HG03457 (cell line): ENCODE data around the gene CARD19.

Experiments used
- ATAC-seq: cut with Tn5 transposase; IDR thresholded peaks from one replicate; pipeline ENCODE4 v1.9.1; 2021; ENCODE audit warnings: moderate number of reproducible peaks; ENCODE audit not compliant: unreplicated experiment

The CARD19 gene

GRCh38 chr9:93117924-93118862 is 22.2 kb downstream of the CARD19 start:
- ATAC-seq, result no peak

DNA sequence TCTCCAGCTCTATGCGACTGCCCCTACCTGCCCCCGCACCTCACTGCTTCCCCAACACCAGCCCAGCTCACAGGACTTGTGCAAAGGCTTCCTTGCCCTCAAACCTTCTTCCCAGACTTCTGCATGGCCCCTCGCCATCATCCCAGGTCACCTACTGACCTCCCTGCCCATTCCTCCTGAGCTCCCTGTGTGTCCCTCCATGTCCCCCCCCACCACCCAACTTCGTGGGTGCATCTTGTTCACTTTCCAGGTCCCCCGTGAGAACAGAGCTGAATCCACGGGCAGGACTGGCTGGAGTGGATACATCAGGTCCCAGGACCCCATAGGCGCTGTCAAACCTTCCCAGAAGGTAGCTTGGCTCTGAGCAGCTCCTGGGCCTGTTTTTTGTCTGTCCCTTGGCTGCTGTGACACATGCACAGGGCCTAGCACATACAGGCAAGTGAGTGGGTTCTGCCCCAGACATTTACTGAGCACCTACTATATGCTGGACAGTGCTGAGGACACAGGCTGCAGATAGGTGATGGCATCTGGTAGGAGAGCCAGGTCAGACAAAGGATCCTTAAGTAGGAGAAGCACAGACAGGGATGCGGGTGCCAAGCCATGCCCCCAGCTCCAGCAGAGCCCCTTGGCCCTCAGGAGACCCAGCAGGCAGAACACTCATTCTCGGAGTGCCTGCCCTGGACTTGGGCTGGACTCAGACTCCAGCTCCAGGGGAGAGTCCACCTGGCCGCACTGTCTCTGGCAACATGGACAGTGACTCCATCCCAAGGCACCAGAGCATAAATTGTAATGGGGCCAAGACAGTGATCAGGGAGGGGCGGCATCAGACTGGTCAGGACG is 23.1 kb downstream of the CARD19 start:
- ATAC-seq, result no peak

- no peak for ATAC-seq
Measured at GRCh38 chr9:93119703-93119952, 23.6 kb downstream of the CARD19 start.

GRCh38 chr9:93119953-93120845 is 24.2 kb downstream of the CARD19 start:
- peak; percentile 82 for ATAC-seq

- no peak for ATAC-seq
Measured at GRCh38 chr9:93120846-93121315, 24.9 kb downstream of the CARD19 start.

GRCh38 chr9:93121316-93122241 is 25.6 kb downstream of the CARD19 start:
- no peak for ATAC-seq

DNA sequence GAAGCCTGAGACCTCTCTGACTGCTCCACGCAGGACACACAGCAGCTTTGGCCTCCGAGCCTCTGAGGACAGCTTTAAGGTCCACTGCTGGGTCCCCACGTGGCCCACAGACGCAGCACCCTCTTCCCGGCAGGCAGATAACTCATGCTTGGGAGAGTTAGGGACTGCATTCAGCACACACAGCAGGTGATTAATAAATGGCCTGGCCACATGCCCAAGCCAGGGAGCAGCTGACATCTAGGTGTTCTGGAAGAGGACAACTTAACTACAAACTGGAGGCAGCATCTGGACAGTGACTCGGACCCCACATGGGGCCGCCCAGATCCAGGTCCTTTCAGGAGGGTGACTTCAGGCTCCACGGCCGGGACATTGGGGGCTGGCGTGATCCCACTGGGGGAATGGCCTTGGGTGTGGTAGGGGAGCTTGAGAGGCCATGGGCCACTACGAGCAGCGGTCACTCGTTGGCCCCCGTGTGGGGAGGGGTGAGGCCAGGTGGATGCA is 26.8 kb downstream of the CARD19 start:
- ATAC-seq, result no peak

GRCh38 chr9:93123561-93124283 is 27.7 kb downstream of the CARD19 start:
- no peak for ATAC-seq

GRCh38 chr9:93124793-93125192 is 28.8 kb downstream of the CARD19 start:
- ATAC-seq, result no peak

DNA sequence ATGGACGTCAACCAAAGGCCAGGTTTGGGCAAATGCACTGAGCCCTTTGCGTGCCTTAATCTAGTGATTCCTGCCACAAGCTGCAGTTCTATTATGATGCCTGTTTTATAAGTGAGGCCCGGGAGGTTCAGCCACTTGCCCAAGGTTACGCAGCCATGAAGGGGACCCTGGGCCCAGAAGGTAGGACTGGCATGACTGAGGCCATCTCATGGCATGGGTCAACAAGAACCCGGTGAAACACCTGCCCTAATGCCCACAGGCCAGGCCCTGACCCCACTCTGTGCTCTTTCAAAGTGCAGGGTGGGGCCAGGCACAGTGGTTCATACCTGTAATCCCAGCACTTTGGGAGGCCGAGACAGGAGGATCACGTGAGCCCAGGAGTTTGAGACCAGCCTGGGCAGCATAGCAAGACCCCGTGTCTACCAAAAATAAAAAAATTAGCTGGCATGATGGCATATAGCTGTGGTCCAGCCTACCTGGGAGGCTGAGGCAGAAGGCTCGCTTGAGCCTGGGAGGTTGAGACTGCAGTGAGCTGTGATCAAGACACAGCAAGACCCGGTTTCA is 29.4 kb downstream of the CARD19 start:
- no peak for ATAC-seq

DNA sequence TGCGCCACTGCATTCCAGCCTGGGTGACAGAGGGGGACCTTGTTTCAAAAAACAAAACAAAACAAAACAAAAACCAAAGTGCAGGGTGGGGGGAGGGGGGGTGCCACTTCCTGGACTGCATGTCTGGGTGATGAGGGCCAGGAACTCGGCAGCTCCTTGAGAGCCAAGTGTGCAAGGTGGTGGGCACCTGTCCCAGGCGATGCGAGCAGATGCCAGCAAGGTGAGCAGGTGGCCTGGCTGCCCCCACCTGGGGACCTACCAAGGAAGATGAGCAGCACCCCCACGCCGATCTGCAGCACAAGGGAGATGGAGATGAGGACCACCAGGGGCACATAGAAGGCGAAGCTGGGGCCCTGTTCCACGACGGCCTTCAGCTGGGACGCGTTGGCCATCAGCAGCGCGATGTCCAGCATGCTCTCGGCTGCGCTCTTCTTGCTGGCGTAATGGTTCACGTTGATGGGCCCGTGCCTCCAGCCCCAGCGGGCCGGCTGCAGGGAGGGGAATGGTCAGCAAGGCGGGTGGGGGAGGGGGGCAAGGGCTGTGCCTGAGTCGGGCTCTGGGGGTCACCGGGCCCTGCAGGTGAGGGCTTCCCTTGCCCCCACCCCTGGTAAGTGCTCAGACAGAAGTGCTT is 30.2 kb downstream of the CARD19 start:
- no peak for ATAC-seq

DNA sequence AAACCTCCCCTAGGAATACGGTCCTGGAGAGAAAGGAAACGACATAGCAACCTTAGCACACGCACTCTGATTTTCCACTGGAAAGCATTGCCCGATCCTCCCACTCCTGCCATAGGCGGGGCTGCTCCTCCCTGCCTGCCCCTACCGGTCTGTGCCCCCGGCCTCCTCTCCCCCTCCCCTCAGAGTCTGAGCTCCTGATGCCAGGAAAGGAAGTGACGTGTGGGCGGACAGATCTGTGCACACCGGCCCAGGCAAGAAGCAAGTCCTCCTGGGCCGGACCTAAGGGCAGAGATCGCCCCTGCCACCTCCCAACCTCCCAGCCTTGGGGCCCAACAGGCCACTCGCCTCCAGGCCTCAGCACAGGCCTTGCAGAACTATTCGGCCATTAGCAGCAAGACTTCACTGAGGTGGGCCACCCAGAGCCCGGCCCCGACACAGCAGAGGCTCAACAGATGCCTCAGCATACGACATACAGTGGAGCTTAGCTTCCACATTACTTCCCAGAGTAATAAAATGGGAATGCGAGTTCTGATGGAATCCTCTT is 30.9 kb downstream of the CARD19 start:
- no peak for ATAC-seq

DNA sequence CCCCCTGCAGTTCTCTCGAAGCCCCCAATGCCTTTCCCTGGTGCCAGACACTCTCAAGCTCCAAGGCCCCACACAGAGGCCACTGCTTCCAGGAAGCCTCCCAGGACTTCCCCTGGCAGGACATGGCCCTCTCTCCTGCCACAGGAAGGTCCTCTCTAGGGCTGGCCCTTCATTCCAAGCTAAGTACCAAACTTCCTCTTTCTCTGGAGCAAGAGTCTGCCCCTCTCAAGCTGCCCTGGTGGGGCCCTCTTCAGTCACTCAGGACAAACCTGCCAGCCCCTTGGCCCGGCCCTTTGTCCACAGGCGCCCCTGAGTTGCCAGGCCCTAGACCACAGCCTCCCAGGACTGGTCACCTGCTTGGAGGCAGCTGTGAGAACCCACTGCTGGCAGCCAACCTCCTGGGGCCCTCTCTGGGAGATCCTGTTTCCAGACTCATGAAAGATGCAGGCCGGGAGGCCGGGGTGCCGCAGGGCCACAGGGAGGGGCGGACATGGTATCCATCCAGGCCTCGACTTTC is 31.4 kb downstream of the CARD19 start:
- no peak for ATAC-seq

DNA sequence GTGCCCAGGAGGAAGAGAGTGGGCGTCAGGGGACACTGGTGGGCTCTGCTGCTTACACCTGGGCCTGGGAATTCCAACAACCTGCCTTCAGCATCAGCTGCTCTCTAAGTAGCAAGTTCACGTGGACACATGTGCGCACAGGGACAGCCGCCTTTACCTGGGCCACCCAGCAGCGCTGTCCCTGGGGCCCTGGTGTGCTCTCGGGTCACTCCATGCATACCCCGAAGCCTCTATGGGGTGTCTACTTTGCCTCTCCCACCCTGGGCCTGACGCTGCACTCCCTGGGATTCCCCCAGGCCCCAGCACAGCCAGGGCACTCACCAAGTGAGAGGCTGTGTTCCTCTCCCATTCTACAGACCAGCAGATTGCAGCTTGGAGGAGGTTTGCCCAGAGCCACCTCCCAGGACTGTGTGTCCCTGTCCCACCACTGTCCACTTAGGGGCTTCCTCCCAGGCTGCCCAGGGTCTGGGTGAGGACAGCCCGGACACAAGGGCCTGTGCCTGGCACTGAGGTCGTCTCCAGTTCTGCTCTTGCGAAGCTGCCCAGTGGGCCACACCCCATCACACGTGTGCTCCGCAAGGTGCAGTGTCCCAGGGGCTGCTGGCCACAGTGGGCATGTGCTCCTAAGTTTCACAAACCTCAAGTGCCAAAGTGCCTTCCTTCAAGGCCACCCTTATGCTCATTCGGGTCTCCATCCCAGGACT is 32.1 kb downstream of the CARD19 start:
- no peak for ATAC-seq

GRCh38 chr9:93128715-93129224 is 32.8 kb downstream of the CARD19 start:
- no peak for ATAC-seq

DNA sequence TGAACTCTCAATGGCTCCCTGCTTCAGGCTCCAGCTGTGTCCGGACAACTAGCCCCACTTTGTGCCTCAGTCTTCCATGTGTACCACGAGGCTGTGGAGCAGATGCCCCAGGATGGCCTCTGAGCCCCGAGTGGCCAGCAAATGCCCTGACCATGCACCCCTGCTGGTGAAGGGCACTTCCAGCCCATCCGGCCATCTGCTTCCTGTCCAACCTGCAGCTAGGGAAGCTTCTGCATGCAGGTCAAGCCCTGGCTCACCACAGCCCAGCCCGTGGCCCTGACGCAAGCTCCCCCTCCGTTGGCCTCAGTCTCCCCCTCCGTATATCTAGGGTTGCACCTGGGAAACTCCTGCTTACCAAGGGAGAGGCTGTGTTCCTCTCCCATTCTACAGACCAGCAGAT is 33.3 kb downstream of the CARD19 start:
- no peak for ATAC-seq
